Measurements from ENCODE around the gene CADM2. TPM values are rescaled to one million over a fixed set of nuclear protein-coding genes. Genes with fewer than 3 reads are reported as not detected.

CADM2 gene
- total RNA-seq, 1 donor from 2014 or later: 3.3 TPM

- TF ChIP-seq, protein P1, sequence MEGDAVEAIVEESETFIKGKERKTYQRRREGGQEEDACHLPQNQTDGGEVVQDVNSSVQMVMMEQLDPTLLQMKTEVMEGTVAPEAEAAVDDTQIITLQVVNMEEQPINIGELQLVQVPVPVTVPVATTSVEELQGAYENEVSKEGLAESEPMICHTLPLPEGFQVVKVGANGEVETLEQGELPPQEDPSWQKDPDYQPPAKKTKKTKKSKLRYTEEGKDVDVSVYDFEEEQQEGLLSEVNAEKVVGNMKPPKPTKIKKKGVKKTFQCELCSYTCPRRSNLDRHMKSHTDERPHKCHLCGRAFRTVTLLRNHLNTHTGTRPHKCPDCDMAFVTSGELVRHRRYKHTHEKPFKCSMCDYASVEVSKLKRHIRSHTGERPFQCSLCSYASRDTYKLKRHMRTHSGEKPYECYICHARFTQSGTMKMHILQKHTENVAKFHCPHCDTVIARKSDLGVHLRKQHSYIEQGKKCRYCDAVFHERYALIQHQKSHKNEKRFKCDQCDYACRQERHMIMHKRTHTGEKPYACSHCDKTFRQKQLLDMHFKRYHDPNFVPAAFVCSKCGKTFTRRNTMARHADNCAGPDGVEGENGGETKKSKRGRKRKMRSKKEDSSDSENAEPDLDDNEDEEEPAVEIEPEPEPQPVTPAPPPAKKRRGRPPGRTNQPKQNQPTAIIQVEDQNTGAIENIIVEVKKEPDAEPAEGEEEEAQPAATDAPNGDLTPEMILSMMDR (IDR thresholded peaks at IDR 0.05; ENCODE audit: unreplicated experiment): no peak
These were observed 750.6 kb downstream of the CADM2 start for GRCh38 chr3:85709346-85709892.

GRCh38 chr3:85710490-85710889, 751.7 kb downstream of the CADM2 start:
- H3K27me3 Mint-ChIP-seq (ENCODE audit: low read depth): no peaks in the 10 kb centered on the region
- no peak for DNase-seq (ENCODE audit: low spot score in 2 of 2, unreplicated experiment in 2 of 2)
- H3K4me3 Mint-ChIP-seq: no peak overlapping the region
- no peaks in the 10 kb centered on the region for H3K4me1 Mint-ChIP-seq
- no peak overlapping the region for H3K27ac Mint-ChIP-seq
- H3K36me3 Mint-ChIP-seq: no peaks in the 10 kb centered on the region
- TF ChIP-seq, protein P1 (IDR thresholded peaks at IDR 0.05; ENCODE audit: unreplicated experiment): no peak
- peaks cover 8% of the 10 kb centered on the region for H3K9me3 Mint-ChIP-seq

More at GRCh38 chr3:85709346-85709892, 750.6 kb downstream of the CADM2 start:
- no peak overlapping the region for H3K4me3 Mint-ChIP-seq
- H3K36me3 Mint-ChIP-seq: no peaks in the 10 kb centered on the region
- DNase-seq (ENCODE audit: low spot score in 2 of 2, unreplicated experiment in 2 of 2): no peak
- no peak overlapping the region for H3K27ac Mint-ChIP-seq
- H3K9me3 Mint-ChIP-seq: peaks cover 4% of the 10 kb centered on the region
- H3K27me3 Mint-ChIP-seq (ENCODE audit: low read depth): no peaks in the 10 kb centered on the region
- no peaks in the 10 kb centered on the region for H3K4me1 Mint-ChIP-seq

DNA sequence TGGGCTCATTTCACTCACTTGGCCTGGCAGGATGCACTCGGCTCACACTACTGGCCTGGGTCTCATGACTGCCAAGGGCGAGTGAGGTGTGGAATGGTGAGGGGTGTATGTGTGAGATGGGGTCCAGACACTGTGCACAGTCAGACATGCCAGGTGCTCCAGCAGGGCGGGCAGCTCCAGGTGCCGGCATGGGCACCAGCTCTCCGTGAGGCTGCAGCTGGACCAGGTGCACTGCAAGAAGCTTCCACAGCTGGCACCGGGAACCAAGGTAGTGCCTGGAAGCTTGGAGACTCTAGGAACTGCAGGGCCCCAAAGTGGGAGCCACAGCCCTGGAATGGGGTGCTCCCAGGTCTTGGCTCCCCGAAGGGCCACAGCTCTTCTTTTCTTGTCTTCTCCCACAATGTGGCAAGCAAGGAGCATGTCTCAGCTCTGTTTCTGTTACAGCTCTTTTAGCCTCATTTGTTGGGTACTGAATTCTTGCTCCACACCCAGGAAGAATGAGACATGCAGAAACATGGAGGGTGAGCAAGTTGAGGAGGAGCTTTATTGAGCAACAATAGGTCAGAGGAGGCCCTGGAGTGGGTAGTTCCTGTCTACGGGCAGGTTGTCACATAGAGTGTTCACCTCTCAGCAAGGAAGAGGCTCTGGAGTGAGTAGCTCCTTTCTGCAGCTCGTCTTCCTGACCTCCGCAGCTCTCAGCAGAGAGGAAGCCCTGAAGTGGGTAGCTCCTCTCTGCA, 762.8 kb downstream of the CADM2 start:
- Mint-ChIP-seq H3K27ac (no peak overlapping the region), H3K9me3 (peaks cover 10% of the 10 kb centered on the region), H3K4me3 (no peak overlapping the region), H3K36me3 (no peaks in the 10 kb centered on the region), H3K27me3 (ENCODE audit: low read depth) (no peaks in the 10 kb centered on the region), H3K4me1 (no peaks in the 10 kb centered on the region)
- TF ChIP-seq, protein P1 (IDR thresholded peaks at IDR 0.05; ENCODE audit: unreplicated experiment): no peak
- no peak for DNase-seq (ENCODE audit: low spot score in 2 of 2, unreplicated experiment in 2 of 2)

DNA sequence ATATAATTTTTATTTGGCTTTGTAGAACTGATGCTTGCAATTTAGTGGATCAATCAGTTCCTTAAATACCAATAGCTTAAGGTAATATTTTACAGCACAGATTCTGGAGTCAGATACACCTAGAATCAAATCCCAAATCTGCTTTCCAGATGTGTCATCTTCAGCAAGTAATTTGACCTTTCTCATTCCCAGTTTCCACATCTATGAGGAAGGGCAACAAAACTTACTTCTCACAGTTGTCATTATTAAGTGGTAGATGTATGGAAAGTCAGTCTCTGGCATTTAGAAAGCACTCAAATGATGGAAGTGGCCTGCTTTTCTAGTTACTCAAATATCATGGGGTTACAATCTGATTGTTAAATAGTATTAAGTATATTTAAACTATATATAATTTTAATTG, 767.0 kb downstream of the CADM2 start:
- Mint-ChIP-seq H3K27me3 (ENCODE audit: low read depth) (no peaks in the 10 kb centered on the region), H3K36me3 (no peaks in the 10 kb centered on the region), H3K27ac (no peak overlapping the region), H3K9me3 (peaks cover 8% of the 10 kb centered on the region), H3K4me3 (no peak overlapping the region), H3K4me1 (no peaks in the 10 kb centered on the region)
- DNase-seq (ENCODE audit: low spot score in 2 of 2, unreplicated experiment in 2 of 2): no peak
- TF ChIP-seq, protein P1 (IDR thresholded peaks at IDR 0.05; ENCODE audit: unreplicated experiment): no peak

- H3K9me3 Mint-ChIP-seq: peaks cover 8% of the 10 kb centered on the region
- H3K27ac Mint-ChIP-seq: no peak overlapping the region
- DNase-seq (ENCODE audit: low spot score in 2 of 2, unreplicated experiment in 2 of 2): no peak
- H3K36me3 Mint-ChIP-seq: no peaks in the 10 kb centered on the region
- TF ChIP-seq, protein P1 (IDR thresholded peaks at IDR 0.05; ENCODE audit: unreplicated experiment): no peak
- no peak overlapping the region for H3K4me3 Mint-ChIP-seq
- no peaks in the 10 kb centered on the region for H3K4me1 Mint-ChIP-seq
- H3K27me3 Mint-ChIP-seq (ENCODE audit: low read depth): no peaks in the 10 kb centered on the region
These were observed 767.5 kb downstream of the CADM2 start for GRCh38 chr3:85726241-85726640.
